Vagina (tissue), 2 donors: ENCODE data around the gene EMC8. TPM values are rescaled to one million over a fixed set of nuclear protein-coding genes. Genes with fewer than 3 reads are reported as not detected.

Experiments used
- DNase-seq, 2 donors: peaks; one replicate each; pipeline ENCODE4 v3.0.0-alpha.2; 2017; ENCODE audit errors: extremely low spot score in 2 of 2
- H3K27ac ChIP-seq: fragments of 200-600 bp; sonication (generic); one replicate; pipeline ENCODE4 v1.5.1; 2019
- H3K27me3 ChIP-seq: fragments of 200-600 bp; sonication (generic); one replicate; pipeline ENCODE4 v1.5.1; 2019
- H3K36me3 ChIP-seq, 2 donors: fragments of 200-600 bp; sonication (generic); one replicate each; pipeline ENCODE4 v1.5.1; 2017 to 2019
- H3K4me1 ChIP-seq: fragments of 200-600 bp; sonication (generic); one replicate; pipeline ENCODE4 v1.5.1; 2019
- H3K4me3 ChIP-seq, 2 donors: fragments of 200-600 bp; sonication (generic); 1 replicate in 1 of 2; 2 replicates in 1 of 2; pipeline ENCODE4 v1.5.1; 2016 to 2019
- H3K9me3 ChIP-seq: fragments of 200-600 bp; sonication (generic); one replicate; pipeline ENCODE4 v1.5.1; 2019
- POLR2A ChIP-seq, 2 donors: fragments of 450-650 bp; IDR thresholded peaks; one replicate each; pipeline ENCODE4 v1.6.1; 2017; ENCODE audit warnings: antibody characterized with exemption in 2 of 2, mild to moderate bottlenecking in 2 of 2, moderate library complexity in 2 of 2
- POLR2AphosphoS5 ChIP-seq, 2 donors: sonication (generic); formaldehyde crosslinking; IDR thresholded peaks; one replicate each; pipeline ENCODE4 v1.9.0; 2017; ENCODE audit warnings: antibody characterized with exemption in 2 of 2, mild to moderate bottlenecking in 2 of 2, low read depth in 1 of 2; ENCODE audit not compliant: insufficient read depth in 1 of 2
- intact Hi-C: fragments of 100-400 bp; cut with DNase I; formaldehyde crosslinking; loops from one replicate; pipeline ENCODE4 v1.15.1; 2023
- total RNA-seq: library from RNA; depleted of rRNA; stranded (reverse); fragments of >200 nt; gene quantifications from one replicate; pipeline ENCODE4 v1.2.3, GENCODE V29; 2016
- TF ChIP-seq, protein P1 (sequence below), 3 experiments: fragments of 450-650 bp in 2 of 3; fragments of 200-600 bp in 1 of 3; sonication (generic) in 1 of 3; IDR thresholded peaks; one replicate each; pipeline ENCODE4 v1.5.1; 2017 to 2019; ENCODE audit warnings: antibody characterized with exemption in 3 of 3, mild to moderate bottlenecking in 2 of 3, moderate library complexity in 2 of 3

The EMC8 gene
- total RNA-seq, 1 donor from 2014 or later = 42.0 TPM

- Histone ChIP-seq H3K27ac (no peak overlapping the region), H3K4me1 (no peaks in the 10 kb centered on the region), H3K36me3 (no peaks in the 10 kb centered on the region), H3K4me3 (no peak overlapping the region), H3K27me3 (no peaks in the 10 kb centered on the region), H3K9me3 (no peaks in the 10 kb centered on the region)
- DNase-seq = no peak
- TF ChIP-seq POLR2A (IDR thresholded peaks at IDR 0.05) = no peak
- TF ChIP-seq POLR2AphosphoS5 (IDR thresholded peaks at IDR 0.05; ENCODE audit: insufficient read depth in 1 of 2, low read depth in 1 of 2) = no peak
- TF ChIP-seq, protein P1, sequence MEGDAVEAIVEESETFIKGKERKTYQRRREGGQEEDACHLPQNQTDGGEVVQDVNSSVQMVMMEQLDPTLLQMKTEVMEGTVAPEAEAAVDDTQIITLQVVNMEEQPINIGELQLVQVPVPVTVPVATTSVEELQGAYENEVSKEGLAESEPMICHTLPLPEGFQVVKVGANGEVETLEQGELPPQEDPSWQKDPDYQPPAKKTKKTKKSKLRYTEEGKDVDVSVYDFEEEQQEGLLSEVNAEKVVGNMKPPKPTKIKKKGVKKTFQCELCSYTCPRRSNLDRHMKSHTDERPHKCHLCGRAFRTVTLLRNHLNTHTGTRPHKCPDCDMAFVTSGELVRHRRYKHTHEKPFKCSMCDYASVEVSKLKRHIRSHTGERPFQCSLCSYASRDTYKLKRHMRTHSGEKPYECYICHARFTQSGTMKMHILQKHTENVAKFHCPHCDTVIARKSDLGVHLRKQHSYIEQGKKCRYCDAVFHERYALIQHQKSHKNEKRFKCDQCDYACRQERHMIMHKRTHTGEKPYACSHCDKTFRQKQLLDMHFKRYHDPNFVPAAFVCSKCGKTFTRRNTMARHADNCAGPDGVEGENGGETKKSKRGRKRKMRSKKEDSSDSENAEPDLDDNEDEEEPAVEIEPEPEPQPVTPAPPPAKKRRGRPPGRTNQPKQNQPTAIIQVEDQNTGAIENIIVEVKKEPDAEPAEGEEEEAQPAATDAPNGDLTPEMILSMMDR (IDR thresholded peaks at IDR 0.05) = no peak
- intact Hi-C loops = loop anchor here (10.0 kb wide), 1 partner anchor 695 kb away; no protein-coding TSS in a partner anchor
These were observed 30.6 kb upstream of the EMC8 start for GRCh38 chr16:85829751-85830445.

GRCh38 chr16:85829171-85829719, 29.9 kb upstream of the EMC8 start:
- no peaks in the 10 kb centered on the region for H3K36me3 ChIP-seq
- H3K4me3 ChIP-seq = no peak overlapping the region
- H3K27ac ChIP-seq = no peak overlapping the region
- DNase-seq = no peak
- intact Hi-C loops = loop anchor here (10.0 kb wide), 1 partner anchor 696 kb away; no protein-coding TSS in a partner anchor
- no peak for TF ChIP-seq POLR2AphosphoS5 (IDR thresholded peaks at IDR 0.05; ENCODE audit: insufficient read depth in 1 of 2, low read depth in 1 of 2)
- no peak for TF ChIP-seq POLR2A (IDR thresholded peaks at IDR 0.05)
- TF ChIP-seq, protein P1 (IDR thresholded peaks at IDR 0.05) = no peak
- H3K27me3 ChIP-seq = no peaks in the 10 kb centered on the region
- no peaks in the 10 kb centered on the region for H3K9me3 ChIP-seq
- no peaks in the 10 kb centered on the region for H3K4me1 ChIP-seq

DNA sequence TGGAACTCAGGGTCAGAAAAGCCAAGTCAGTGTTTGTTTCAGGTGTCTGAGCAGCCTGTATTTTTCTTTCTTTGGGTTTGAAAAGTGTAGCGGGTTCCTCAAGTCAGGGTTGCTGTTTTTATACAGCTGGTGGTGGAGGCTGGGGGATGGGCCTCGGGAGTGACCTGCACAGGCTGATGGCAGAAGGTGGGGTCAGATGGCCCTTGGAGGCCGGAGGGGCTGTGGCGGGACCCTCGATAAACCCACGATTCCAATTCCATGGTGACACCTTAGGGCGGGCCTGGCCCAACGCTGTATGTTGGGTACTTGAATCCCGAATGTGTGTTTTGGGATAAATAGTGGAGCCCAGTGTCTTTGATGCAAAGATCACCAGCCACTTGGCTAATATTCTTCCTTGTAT, 28.8 kb upstream of the EMC8 start:
- Histone ChIP-seq H3K27ac (no peak overlapping the region), H3K9me3 (no peaks in the 10 kb centered on the region), H3K27me3 (no peaks in the 10 kb centered on the region), H3K36me3 (no peaks in the 10 kb centered on the region), H3K4me1 (no peaks in the 10 kb centered on the region), H3K4me3 (no peak overlapping the region)
- intact Hi-C loops = loop anchor here (10.0 kb wide), 1 partner anchor 697 kb away; no protein-coding TSS in a partner anchor
- no peak for DNase-seq
- TF ChIP-seq POLR2A (IDR thresholded peaks at IDR 0.05) (no peak), POLR2AphosphoS5 (IDR thresholded peaks at IDR 0.05; ENCODE audit: insufficient read depth in 1 of 2, low read depth in 1 of 2) (no peak)
- TF ChIP-seq, protein P1 (IDR thresholded peaks at IDR 0.05) = no peak

DNA sequence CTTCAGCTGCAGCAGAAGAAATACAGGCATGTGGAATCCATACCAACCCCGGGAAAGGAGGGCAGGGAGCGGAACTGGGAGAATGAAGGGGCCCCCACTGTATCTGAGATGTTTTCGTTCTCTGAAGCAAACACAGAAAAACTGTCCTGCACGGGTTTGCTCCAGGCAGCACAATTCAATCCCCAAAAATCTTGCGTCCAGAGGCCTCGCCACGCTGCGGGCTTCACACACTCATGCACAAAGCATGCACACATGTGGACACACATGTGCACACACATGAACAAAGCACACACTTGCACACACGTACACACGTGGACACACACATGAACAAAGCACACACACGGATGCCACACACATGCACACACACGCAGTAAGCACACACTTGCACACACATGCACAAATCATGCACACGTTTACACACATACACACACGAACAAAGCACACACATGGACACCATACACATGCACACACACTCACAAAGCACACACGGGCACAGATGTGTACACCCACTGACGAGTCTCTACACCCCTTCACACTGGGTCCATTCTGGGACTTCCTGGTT, 27.4 kb upstream of the EMC8 start:
- Histone ChIP-seq H3K27ac (no peak overlapping the region), H3K4me1 (no peaks in the 10 kb centered on the region), H3K36me3 (no peaks in the 10 kb centered on the region), H3K4me3 (no peak overlapping the region), H3K9me3 (no peaks in the 10 kb centered on the region), H3K27me3 (no peaks in the 10 kb centered on the region)
- no peak for TF ChIP-seq POLR2AphosphoS5 (IDR thresholded peaks at IDR 0.05; ENCODE audit: insufficient read depth in 1 of 2, low read depth in 1 of 2)
- TF ChIP-seq, protein P1 (IDR thresholded peaks at IDR 0.05) = no peak
- no peak for TF ChIP-seq POLR2A (IDR thresholded peaks at IDR 0.05)
- no peak for DNase-seq
- intact Hi-C loops = loop anchor here (10.0 kb wide), 1 partner anchor 698 kb away; no protein-coding TSS in a partner anchor
